ENCODE data around the gene TFIP11. TPM values are rescaled to one million over a fixed set of nuclear protein-coding genes. Genes with fewer than 3 reads are reported as not detected.

The TFIP11 gene
- total RNA-seq, 4 donors from 2014 or later = 6.1 to 32.5 (median 18.1) TPM

DNA sequence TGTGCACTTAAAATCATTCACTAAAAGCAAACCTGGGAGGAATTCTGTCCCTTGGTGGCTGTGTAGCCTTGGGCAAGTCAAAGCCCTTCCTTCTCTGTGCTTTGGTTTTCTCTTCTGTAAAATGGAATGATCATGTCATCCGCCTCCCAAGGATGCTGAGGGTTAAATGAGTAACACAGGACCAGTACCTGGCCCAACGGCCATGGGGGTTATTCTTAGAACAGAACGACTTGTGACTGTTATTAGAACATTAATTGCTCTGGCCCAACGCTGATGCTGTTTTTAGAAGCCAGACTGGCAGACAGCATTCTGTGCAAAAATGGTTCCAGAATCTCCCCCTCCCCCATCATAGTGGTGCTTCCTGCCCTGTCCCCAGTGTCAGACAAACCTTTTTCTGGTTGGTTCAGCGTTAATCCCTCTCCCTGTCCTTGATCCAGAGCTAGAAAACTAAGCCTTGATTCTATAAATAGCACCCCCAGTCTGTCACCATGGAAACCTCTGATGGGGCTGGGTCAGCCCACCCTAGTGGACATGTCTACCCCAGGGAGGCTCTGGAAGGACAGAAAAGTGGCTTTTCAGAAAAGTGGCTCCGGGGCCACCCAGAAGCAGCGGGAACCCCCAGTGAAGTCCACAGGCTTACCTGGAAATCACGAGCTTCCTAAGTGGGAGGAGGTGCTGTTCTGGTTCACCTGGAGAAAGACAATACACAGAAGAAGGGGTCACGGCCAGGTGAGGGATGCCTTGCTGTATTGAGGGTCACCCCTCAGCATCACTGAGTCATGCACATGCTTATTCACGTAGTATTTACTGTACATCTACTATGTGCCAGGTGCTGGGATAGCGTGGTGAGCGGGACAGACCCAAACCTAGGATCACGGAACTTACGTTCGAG lies 15.5 kb upstream of the TFIP11 start:
- Histone ChIP-seq H3K9me3 (no peaks in the 10 kb centered on the region), H3K36me3 (no peaks in the 10 kb centered on the region), H3K27me3 (no peaks in the 10 kb centered on the region), H3K4me1 (no peaks in the 10 kb centered on the region), H3K27ac (no peak overlapping the region), H3K4me3 (no peak overlapping the region)
- intact Hi-C loops (cut with DNase I; ENCODE audit: low total_unique reads) = no loop called here
- DNase-seq = no peak
- no peak for TF ChIP-seq POLR2A (IDR thresholded peaks at IDR 0.05)
- TF ChIP-seq, protein P1, sequence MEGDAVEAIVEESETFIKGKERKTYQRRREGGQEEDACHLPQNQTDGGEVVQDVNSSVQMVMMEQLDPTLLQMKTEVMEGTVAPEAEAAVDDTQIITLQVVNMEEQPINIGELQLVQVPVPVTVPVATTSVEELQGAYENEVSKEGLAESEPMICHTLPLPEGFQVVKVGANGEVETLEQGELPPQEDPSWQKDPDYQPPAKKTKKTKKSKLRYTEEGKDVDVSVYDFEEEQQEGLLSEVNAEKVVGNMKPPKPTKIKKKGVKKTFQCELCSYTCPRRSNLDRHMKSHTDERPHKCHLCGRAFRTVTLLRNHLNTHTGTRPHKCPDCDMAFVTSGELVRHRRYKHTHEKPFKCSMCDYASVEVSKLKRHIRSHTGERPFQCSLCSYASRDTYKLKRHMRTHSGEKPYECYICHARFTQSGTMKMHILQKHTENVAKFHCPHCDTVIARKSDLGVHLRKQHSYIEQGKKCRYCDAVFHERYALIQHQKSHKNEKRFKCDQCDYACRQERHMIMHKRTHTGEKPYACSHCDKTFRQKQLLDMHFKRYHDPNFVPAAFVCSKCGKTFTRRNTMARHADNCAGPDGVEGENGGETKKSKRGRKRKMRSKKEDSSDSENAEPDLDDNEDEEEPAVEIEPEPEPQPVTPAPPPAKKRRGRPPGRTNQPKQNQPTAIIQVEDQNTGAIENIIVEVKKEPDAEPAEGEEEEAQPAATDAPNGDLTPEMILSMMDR (IDR thresholded peaks at IDR 0.05) = no peak

DNA sequence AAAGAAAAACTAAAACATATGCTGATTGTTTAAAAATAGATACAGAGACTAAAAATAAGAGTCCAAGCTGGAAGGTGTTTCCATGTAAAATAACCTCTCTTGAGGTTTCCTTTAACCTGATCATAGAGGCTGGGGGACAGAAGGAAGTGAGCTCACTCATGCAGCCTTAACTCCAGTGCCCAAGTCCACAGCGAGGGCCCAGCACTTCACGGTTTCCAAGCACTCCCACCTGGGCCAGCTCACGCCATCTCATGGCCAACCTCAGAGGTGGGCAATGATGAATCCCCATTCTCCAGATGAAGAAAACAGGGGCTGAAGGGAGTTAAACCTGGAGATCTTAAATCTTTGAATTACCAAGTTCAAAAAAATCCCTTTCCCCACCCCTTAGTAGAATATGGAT lies 14.9 kb upstream of the TFIP11 start:
- Histone ChIP-seq H3K36me3 (no peaks in the 10 kb centered on the region), H3K9me3 (no peaks in the 10 kb centered on the region), H3K27ac (no peak overlapping the region), H3K4me1 (no peaks in the 10 kb centered on the region), H3K27me3 (no peaks in the 10 kb centered on the region), H3K4me3 (no peak overlapping the region)
- no peak for DNase-seq
- intact Hi-C loops (cut with DNase I; ENCODE audit: low total_unique reads) = no loop called here
- TF ChIP-seq, protein P1 (IDR thresholded peaks at IDR 0.05) = no peak
- TF ChIP-seq POLR2A (IDR thresholded peaks at IDR 0.05) = no peak

DNA sequence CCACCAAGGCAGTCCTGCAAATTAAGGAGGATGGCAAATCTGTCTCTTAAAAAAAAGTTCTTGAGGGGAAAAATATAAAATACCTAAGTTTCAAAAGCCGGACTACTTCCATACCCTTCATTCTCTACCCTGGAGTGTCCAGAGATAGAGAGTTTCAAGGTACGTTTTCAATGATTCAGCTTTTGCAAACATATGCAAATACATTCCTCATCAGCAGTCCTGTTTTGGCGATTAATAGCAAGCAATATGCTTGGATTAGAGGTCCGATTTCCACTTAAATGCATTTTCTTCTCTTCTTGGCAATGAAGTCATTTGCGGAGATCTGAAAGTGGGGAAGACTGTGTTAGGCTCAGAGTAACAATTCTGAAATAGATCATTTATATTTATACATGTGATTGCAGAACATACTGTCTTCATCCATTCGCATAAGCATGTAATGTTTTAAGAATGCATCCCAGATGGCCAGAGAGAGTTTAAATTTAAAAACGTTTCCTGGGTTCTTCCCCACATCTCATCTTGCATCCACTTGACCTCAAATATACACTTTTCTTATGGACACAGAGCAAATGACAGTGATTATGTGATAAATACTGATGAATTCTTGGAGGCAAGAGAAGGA lies 13.8 kb upstream of the TFIP11 start:
- intact Hi-C loops (cut with DNase I; ENCODE audit: low total_unique reads) = no loop called here

DNA sequence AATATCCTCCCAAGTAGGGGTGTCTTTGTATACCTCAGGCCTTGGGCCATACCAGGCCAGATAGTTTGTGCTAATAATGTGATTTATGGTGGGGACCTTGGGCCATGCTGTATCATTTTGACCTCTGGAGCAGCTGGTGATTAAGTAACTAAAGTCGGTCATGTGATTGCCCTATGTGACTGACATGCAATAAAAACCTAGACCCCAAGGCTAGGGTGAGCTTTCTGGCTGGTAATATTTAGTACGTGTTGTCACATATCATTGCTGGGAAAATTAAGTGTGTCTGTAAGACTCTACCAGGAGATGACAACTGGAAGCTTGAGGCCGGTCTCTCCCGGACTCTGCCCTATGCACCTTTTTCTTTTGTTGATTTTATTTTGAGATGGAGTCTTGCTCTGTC lies 12.6 kb upstream of the TFIP11 start:
- H3K36me3 ChIP-seq = no peaks in the 10 kb centered on the region
- no peaks in the 10 kb centered on the region for H3K9me3 ChIP-seq
- no peak overlapping the region for H3K27ac ChIP-seq
- intact Hi-C loops (cut with DNase I; ENCODE audit: low total_unique reads) = no loop called here
- no peak overlapping the region for H3K4me3 ChIP-seq
- H3K27me3 ChIP-seq = no peaks in the 10 kb centered on the region
- TF ChIP-seq, protein P1 (IDR thresholded peaks at IDR 0.05) = no peak
- no peak for TF ChIP-seq POLR2A (IDR thresholded peaks at IDR 0.05)
- no peaks in the 10 kb centered on the region for H3K4me1 ChIP-seq
- DNase-seq = no peak

More for the DNA sequence above, 13.8 kb upstream of the TFIP11 start:
- H3K9me3 ChIP-seq = no peaks in the 10 kb centered on the region
- no peak overlapping the region for H3K27ac ChIP-seq
- no peak for DNase-seq
- TF ChIP-seq POLR2A (IDR thresholded peaks at IDR 0.05) = no peak
- TF ChIP-seq, protein P1 (IDR thresholded peaks at IDR 0.05) = no peak
- no peaks in the 10 kb centered on the region for H3K4me1 ChIP-seq
- no peaks in the 10 kb centered on the region for H3K36me3 ChIP-seq
- no peak overlapping the region for H3K4me3 ChIP-seq
- no peaks in the 10 kb centered on the region for H3K27me3 ChIP-seq

DNA sequence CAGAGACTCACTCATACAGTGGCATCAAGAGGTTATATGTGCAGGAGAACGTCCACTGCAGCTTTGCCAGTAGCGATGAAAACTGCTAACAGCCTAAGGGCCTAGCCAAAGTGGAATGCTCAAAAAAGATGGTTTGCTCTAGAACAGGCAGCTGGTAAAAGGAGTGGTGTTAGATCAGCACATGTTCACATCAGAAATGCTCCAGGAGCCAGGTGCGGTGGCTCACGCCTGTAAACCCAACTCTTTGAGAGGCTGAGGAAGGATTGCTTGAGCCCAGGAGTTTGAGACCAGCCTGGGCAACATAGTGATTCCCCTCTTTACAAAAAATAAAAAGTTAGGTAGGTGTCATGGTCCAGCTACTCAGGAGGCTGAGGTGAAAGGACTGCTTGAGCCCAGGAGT lies 10.3 kb upstream of the TFIP11 start:
- H3K4me3 ChIP-seq = no peak overlapping the region
- no peaks in the 10 kb centered on the region for H3K4me1 ChIP-seq
- H3K27me3 ChIP-seq = no peaks in the 10 kb centered on the region
- no peak overlapping the region for H3K27ac ChIP-seq
- no peak for TF ChIP-seq POLR2A (IDR thresholded peaks at IDR 0.05)
- TF ChIP-seq, protein P1 (IDR thresholded peaks at IDR 0.05) = no peak
- no peak for DNase-seq
- H3K36me3 ChIP-seq = no peaks in the 10 kb centered on the region
- no peaks in the 10 kb centered on the region for H3K9me3 ChIP-seq
- intact Hi-C loops (cut with DNase I; ENCODE audit: low total_unique reads) = no loop called here
